SK-N-SH (cell line): ENCODE data around the gene UTF1.

Source experiments
- EP300 ChIP-seq, 2 experiments: IDR thresholded peaks; 2 replicates each; pipeline versions ENCODE4 v1.4.0 to v1.6.1; 2012; ENCODE audit warnings: borderline replicate concordance in 1 of 2, low read depth in 1 of 2, low read length in 1 of 2
- FOXJ3 ChIP-seq: sonication (generic); formaldehyde crosslinking; IDR thresholded peaks from 2 replicates; pipeline ENCODE4 v1.5.1; 2020; ENCODE audit warnings: mild to moderate bottlenecking, missing genetic modification reagents
- FOXM1 ChIP-seq: IDR thresholded peaks from 2 replicates; pipeline ENCODE4 v1.4.0; 2012; ENCODE audit warnings: low read depth, mild to moderate bottlenecking
- GABPA ChIP-seq: IDR thresholded peaks from 2 replicates; pipeline ENCODE4 v1.4.0; 2012; ENCODE audit warnings: low read depth, mild to moderate bottlenecking
- NRF1 ChIP-seq: IDR thresholded peaks from 2 replicates; pipeline ENCODE4 v1.6.1; 2012; ENCODE audit warnings: low read depth, mild to moderate bottlenecking, low read length
- PBX3 ChIP-seq: IDR thresholded peaks from 2 replicates; pipeline ENCODE4; 2012
- RFX5 ChIP-seq: IDR thresholded peaks from 2 replicates; pipeline ENCODE4 v1.6.1; 2012; ENCODE audit warnings: mild to moderate bottlenecking, improper control_type of control experiment, low read length
- SMC3 ChIP-seq: IDR thresholded peaks from 2 replicates; pipeline ENCODE4 v1.6.1; 2012; ENCODE audit warnings: low read depth, low read length, improper control_type of control experiment
- TCF12 ChIP-seq: IDR thresholded peaks from 2 replicates; pipeline ENCODE4 v1.4.0; 2012
- TF ChIP-seq, protein P1 (sequence below): IDR thresholded peaks from 2 replicates; pipeline ENCODE4 v1.6.1; 2012; ENCODE audit warnings: mild to moderate bottlenecking, low read depth, low read length, moderate library complexity
- TF ChIP-seq, protein P2 (sequence below): fragments of 200-600 bp; sonication (generic); IDR thresholded peaks from 2 replicates; pipeline ENCODE4 v1.6.1; 2017; ENCODE audit warnings: antibody characterized with exemption, mild to moderate bottlenecking, moderate library complexity
- TF ChIP-seq, protein P3 (sequence below): fragments of 150-350 bp; IDR thresholded peaks from 2 replicates; pipeline ENCODE4 v1.6.1; 2016; ENCODE audit warnings: mild to moderate bottlenecking, low read depth, low read length

GRCh38 chr10:133185421-133185820 lies 44.6 kb upstream of the UTF1 start:
- TF ChIP-seq, protein P1, sequence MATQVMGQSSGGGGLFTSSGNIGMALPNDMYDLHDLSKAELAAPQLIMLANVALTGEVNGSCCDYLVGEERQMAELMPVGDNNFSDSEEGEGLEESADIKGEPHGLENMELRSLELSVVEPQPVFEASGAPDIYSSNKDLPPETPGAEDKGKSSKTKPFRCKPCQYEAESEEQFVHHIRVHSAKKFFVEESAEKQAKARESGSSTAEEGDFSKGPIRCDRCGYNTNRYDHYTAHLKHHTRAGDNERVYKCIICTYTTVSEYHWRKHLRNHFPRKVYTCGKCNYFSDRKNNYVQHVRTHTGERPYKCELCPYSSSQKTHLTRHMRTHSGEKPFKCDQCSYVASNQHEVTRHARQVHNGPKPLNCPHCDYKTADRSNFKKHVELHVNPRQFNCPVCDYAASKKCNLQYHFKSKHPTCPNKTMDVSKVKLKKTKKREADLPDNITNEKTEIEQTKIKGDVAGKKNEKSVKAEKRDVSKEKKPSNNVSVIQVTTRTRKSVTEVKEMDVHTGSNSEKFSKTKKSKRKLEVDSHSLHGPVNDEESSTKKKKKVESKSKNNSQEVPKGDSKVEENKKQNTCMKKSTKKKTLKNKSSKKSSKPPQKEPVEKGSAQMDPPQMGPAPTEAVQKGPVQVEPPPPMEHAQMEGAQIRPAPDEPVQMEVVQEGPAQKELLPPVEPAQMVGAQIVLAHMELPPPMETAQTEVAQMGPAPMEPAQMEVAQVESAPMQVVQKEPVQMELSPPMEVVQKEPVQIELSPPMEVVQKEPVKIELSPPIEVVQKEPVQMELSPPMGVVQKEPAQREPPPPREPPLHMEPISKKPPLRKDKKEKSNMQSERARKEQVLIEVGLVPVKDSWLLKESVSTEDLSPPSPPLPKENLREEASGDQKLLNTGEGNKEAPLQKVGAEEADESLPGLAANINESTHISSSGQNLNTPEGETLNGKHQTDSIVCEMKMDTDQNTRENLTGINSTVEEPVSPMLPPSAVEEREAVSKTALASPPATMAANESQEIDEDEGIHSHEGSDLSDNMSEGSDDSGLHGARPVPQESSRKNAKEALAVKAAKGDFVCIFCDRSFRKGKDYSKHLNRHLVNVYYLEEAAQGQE, result no peak
- TF ChIP-seq PBX3 (no peak), RFX5 (no peak), FOXM1 (no peak), FOXJ3 (no peak), SMC3 (no peak), GABPA (no peak), TCF12 (no peak), NRF1 (no peak), EP300 (IDR thresholded peaks at IDR 0.05; ENCODE audit: borderline replicate concordance in 1 of 2, low read depth in 1 of 2, low read length in 1 of 2) (no peak)
- TF ChIP-seq, protein P2, sequence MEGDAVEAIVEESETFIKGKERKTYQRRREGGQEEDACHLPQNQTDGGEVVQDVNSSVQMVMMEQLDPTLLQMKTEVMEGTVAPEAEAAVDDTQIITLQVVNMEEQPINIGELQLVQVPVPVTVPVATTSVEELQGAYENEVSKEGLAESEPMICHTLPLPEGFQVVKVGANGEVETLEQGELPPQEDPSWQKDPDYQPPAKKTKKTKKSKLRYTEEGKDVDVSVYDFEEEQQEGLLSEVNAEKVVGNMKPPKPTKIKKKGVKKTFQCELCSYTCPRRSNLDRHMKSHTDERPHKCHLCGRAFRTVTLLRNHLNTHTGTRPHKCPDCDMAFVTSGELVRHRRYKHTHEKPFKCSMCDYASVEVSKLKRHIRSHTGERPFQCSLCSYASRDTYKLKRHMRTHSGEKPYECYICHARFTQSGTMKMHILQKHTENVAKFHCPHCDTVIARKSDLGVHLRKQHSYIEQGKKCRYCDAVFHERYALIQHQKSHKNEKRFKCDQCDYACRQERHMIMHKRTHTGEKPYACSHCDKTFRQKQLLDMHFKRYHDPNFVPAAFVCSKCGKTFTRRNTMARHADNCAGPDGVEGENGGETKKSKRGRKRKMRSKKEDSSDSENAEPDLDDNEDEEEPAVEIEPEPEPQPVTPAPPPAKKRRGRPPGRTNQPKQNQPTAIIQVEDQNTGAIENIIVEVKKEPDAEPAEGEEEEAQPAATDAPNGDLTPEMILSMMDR, result no peak
- TF ChIP-seq, protein P3, sequence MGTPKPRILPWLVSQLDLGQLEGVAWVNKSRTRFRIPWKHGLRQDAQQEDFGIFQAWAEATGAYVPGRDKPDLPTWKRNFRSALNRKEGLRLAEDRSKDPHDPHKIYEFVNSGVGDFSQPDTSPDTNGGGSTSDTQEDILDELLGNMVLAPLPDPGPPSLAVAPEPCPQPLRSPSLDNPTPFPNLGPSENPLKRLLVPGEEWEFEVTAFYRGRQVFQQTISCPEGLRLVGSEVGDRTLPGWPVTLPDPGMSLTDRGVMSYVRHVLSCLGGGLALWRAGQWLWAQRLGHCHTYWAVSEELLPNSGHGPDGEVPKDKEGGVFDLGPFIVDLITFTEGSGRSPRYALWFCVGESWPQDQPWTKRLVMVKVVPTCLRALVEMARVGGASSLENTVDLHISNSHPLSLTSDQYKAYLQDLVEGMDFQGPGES, result no peak
